Gastrocnemius medialis (tissue), 4 donors: ENCODE results near the gene SOCS7. TPM values are rescaled to one million over a fixed set of nuclear protein-coding genes. Genes with fewer than 3 reads are reported as not detected.

Source experiments
- ATAC-seq, 2 donors: fragments of 150-250 bp; one replicate each; pipeline ENCODE4 v1.9.1; 2016
- DNase-seq, 2 donors: peaks; one replicate each; pipeline ENCODE4 v3.0.0-alpha.2; 2019
- H3K27ac ChIP-seq, 4 donors: fragments of 200-600 bp; sonication (generic); 1 replicate in 1 of 4; 2 replicates in 3 of 4; pipeline ENCODE4 v1.5.1; 2016 to 2018; ENCODE audit warnings: mild to moderate bottlenecking in 2 of 4, moderate library complexity in 1 of 4
- H3K27me3 ChIP-seq, 3 donors: fragments of 200-600 bp; sonication (generic) in 2 of 3; 1 replicate in 1 of 3; 2 replicates in 2 of 3; pipeline versions ENCODE4 v1.5.1 to v1.6.0; 2016 to 2019; ENCODE audit warnings: mild to moderate bottlenecking in 1 of 3, moderate library complexity in 1 of 3
- H3K36me3 ChIP-seq, 2 donors: fragments of 200-600 bp; sonication (generic) in 1 of 2; one replicate each; pipeline ENCODE4 v1.5.1; 2017 to 2018
- H3K4me1 ChIP-seq, 2 donors: fragments of 200-600 bp; sonication (generic) in 1 of 2; one replicate each; pipeline ENCODE4 v1.5.1; 2016 to 2017; ENCODE audit warnings: mild to moderate bottlenecking in 2 of 2
- H3K4me3 ChIP-seq, 4 donors: fragments of 200-600 bp; sonication (generic) in 3 of 4; 1 replicate in 1 of 4; 2 replicates in 3 of 4; pipeline ENCODE4 v1.5.1; 2016 to 2019; ENCODE audit warnings: mild to moderate bottlenecking in 2 of 4
- H3K9me3 ChIP-seq, 3 donors: fragments of 200-600 bp; sonication (generic) in 2 of 3; 1 replicate in 1 of 3; 2 replicates in 2 of 3; pipeline ENCODE4 v1.5.1; 2016 to 2019
- CTCF ChIP-seq, 5 experiments: fragments of 450-650 bp in 3 of 5; fragments of 200-600 bp in 2 of 5; sonication (generic) in 2 of 5; IDR thresholded peaks in 4 of 5; conservative IDR thresholded peaks in 1 of 5; 1 replicate in 4 of 5; 2 replicates in 1 of 5; pipeline ENCODE4 v1.5.1; 2016 to 2019; ENCODE audit warnings: antibody characterized with exemption in 5 of 5, mild to moderate bottlenecking in 3 of 5, moderate library complexity in 3 of 5
- POLR2A ChIP-seq, 2 donors: fragments of 450-650 bp; IDR thresholded peaks; one replicate each; pipeline ENCODE4 v1.6.1; 2017; ENCODE audit warnings: antibody characterized with exemption in 2 of 2, mild to moderate bottlenecking in 2 of 2, moderate library complexity in 2 of 2
- in situ Hi-C, 4 donors: fragments of 200-750 bp; cut with MboI; loops; one replicate each; pipeline versions ENCODE4 v1.15.0 to v1.8.0; 2017; ENCODE audit warnings: low sequenced_read_pairs in 4 of 4
- intact Hi-C: fragments of 100-400 bp; cut with DNase I; formaldehyde crosslinking; loops from one replicate; pipeline ENCODE4 v1.15.1; 2023; ENCODE audit warnings: low total_unique reads
- total RNA-seq, 4 donors: library from RNA; depleted of rRNA; stranded (reverse); fragments of >200 nt; gene quantifications; one replicate each; pipeline versions ENCODE4 v1.1.0 to v1.2.3, GENCODE V29; 2016

SOCS7 gene
- total RNA-seq, 4 donors from 2014 or later = 16.3 to 19.9 (median 19.5) TPM

- no peaks in the 10 kb centered on the region for H3K36me3 ChIP-seq
- ATAC-seq (no peak), DNase-seq (no peak)
- in situ Hi-C loops = loop anchor here in 2 of 4 donors (5.0 kb wide), 1 partner anchor 44 kb away; no protein-coding TSS in a partner anchor
- H3K4me3 ChIP-seq = no peak overlapping the region
- H3K9me3 ChIP-seq = no peaks in the 10 kb centered on the region
- intact Hi-C loops = loop anchor here (1.0 to 2.0 kb wide), 3 partner anchors 15 to 41 kb away; partner anchors contain the start of gene ARHGAP23
- H3K27ac ChIP-seq = peak overlapping the region in 1 of 4 donors; percentile 31
- peaks cover 29 to 45% of the 10 kb centered on the region in 2 donors for H3K4me1 ChIP-seq
- no peaks in the 10 kb centered on the region for H3K27me3 ChIP-seq
- TF ChIP-seq CTCF (IDR thresholded peaks at IDR 0.05 in 4 of 5, conservative IDR thresholded peaks at IDR 0.05 in 1 of 5) (no peak), POLR2A (IDR thresholded peaks at IDR 0.05) (no peak)
Observed at GRCh38 chr17:38443356-38444031, 91.8 kb downstream of the SOCS7 start.

GRCh38 chr17:38444151-38444550 is 92.5 kb downstream of the SOCS7 start:
- Histone ChIP-seq H3K27ac (peak overlapping the region in 2 of 4 donors; percentile 24 to 48), H3K4me1 (peaks cover 29 to 46% of the 10 kb centered on the region in 2 donors)
- peak; percentile 41 to 72 for DNase-seq

GRCh38 chr17:38447502-38448085 is 96.0 kb downstream of the SOCS7 start:
- in situ Hi-C loops = no loop called here
- no peak for ATAC-seq

More at GRCh38 chr17:38444151-38444550, 92.5 kb downstream of the SOCS7 start:
- in situ Hi-C loops (loop anchor here in 2 of 4 donors (5.0 kb wide), 1 partner anchor 43 kb away; no protein-coding TSS in a partner anchor), intact Hi-C loops (loop anchor here (2.0 kb wide), 1 partner anchor 41 kb away; no protein-coding TSS in a partner anchor)
- Histone ChIP-seq H3K4me3 (peak overlapping the region in 3 of 4 donors; percentile 5 to 14 (median 5)), H3K27me3 (no peaks in the 10 kb centered on the region), H3K36me3 (no peaks in the 10 kb centered on the region), H3K9me3 (no peaks in the 10 kb centered on the region)
- ATAC-seq = peak; percentile 79 to 80
- TF ChIP-seq POLR2A (IDR thresholded peaks at IDR 0.05) (no peak), CTCF (IDR thresholded peaks at IDR 0.05 in 4 of 5, conservative IDR thresholded peaks at IDR 0.05 in 1 of 5) (peak; percentile 84 to 95 (median 93))

GRCh38 chr17:38448208-38448771 is 96.6 kb downstream of the SOCS7 start:
- Histone ChIP-seq H3K36me3 (no peaks in the 10 kb centered on the region), H3K27me3 (no peaks in the 10 kb centered on the region), H3K4me1 (peaks cover 20 to 44% of the 10 kb centered on the region in 2 donors), H3K4me3 (no peak overlapping the region), H3K9me3 (no peaks in the 10 kb centered on the region), H3K27ac (peak overlapping the region in 3 of 4 donors; percentile 20 to 47 (median 29))
- DNase-seq = no peak
- intact Hi-C loops (loop anchor here (2.0 kb wide), 1 partner anchor 19 kb away; no protein-coding TSS in a partner anchor), in situ Hi-C loops (no loop called here)
- no peak for ATAC-seq
- TF ChIP-seq POLR2A (IDR thresholded peaks at IDR 0.05) (no peak), CTCF (IDR thresholded peaks at IDR 0.05 in 4 of 5, conservative IDR thresholded peaks at IDR 0.05 in 1 of 5) (no peak)

More at GRCh38 chr17:38447502-38448085, 96.0 kb downstream of the SOCS7 start:
- H3K36me3 ChIP-seq = no peaks in the 10 kb centered on the region
- H3K27ac ChIP-seq = peak overlapping the region in 2 of 4 donors; percentile 29 to 47
- TF ChIP-seq CTCF (IDR thresholded peaks at IDR 0.05 in 4 of 5, conservative IDR thresholded peaks at IDR 0.05 in 1 of 5) (no peak), POLR2A (IDR thresholded peaks at IDR 0.05) (no peak)
- no peak for DNase-seq
- H3K4me1 ChIP-seq = peaks cover 24 to 48% of the 10 kb centered on the region in 2 donors
- H3K9me3 ChIP-seq = no peaks in the 10 kb centered on the region
- no peaks in the 10 kb centered on the region for H3K27me3 ChIP-seq
- intact Hi-C loops = loop anchor here (2.0 kb wide), 1 partner anchor 19 kb away; no protein-coding TSS in a partner anchor
- H3K4me3 ChIP-seq = no peak overlapping the region
